ENCODE measurements around the gene PGLYRP2.

The PGLYRP2 gene

GRCh38 chr19:15436826-15437110, 42.5 kb downstream of the PGLYRP2 start:
- no peak for TF ChIP-seq CTCF (IDR thresholded peaks at IDR 0.05)

GRCh38 chr19:15436012-15436825, 43.1 kb downstream of the PGLYRP2 start:
- TF ChIP-seq CTCF (IDR thresholded peaks at IDR 0.05) = no peak

GRCh38 chr19:15433519-15434069, 45.7 kb downstream of the PGLYRP2 start:
- TF ChIP-seq CTCF (IDR thresholded peaks at IDR 0.05) = no peak

GRCh38 chr19:15432629-15433518, 46.4 kb downstream of the PGLYRP2 start:
- TF ChIP-seq CTCF (IDR thresholded peaks at IDR 0.05) = no peak

- no peak for TF ChIP-seq CTCF (IDR thresholded peaks at IDR 0.05)
Observed at GRCh38 chr19:15432018-15432494, 47.2 kb downstream of the PGLYRP2 start.

- TF ChIP-seq CTCF (IDR thresholded peaks at IDR 0.05) = no peak
Observed at GRCh38 chr19:15431396-15432017, 47.8 kb downstream of the PGLYRP2 start.

GRCh38 chr19:15430526-15431120, 48.7 kb downstream of the PGLYRP2 start:
- no peak for TF ChIP-seq CTCF (IDR thresholded peaks at IDR 0.05)

All from LNCAP (cell line).